Loucy (cell line): ENCODE results near the gene IGDCC3.
A peak's percentile ranks its signal among the peaks of the same experiment; 100 is the strongest.

Source experiments
- H2AFZ ChIP-seq: fragments of 200-600 bp; sonication (generic); 2 replicates; pipeline ENCODE4 v1.6.0; 2016; ENCODE audit warnings: antibody characterized with exemption, mild to moderate bottlenecking, low read length, moderate library complexity
- H3F3A ChIP-seq: fragments of 200-600 bp; 2 replicates; pipeline ENCODE4 v1.6.0; 2016; ENCODE audit warnings: antibody characterized with exemption, low read depth, mild to moderate bottlenecking
- H3K27me3 ChIP-seq: fragments of 200-600 bp; sonication (generic); 2 replicates; pipeline ENCODE4 v1.6.1; 2014; ENCODE audit warnings: low read length, mild to moderate bottlenecking; ENCODE audit not compliant: insufficient read depth, poor library complexity, severe bottlenecking
- H3K36me3 ChIP-seq: fragments of 200-600 bp; sonication (generic); 2 replicates; pipeline ENCODE4 v1.6.1; 2016; ENCODE audit warnings: low read length; ENCODE audit not compliant: insufficient read depth
- H3K4me1 ChIP-seq: fragments of 200-600 bp; sonication (generic); 2 replicates; pipeline ENCODE4 v1.5.1; 2014; ENCODE audit warnings: low read length, mild to moderate bottlenecking; ENCODE audit not compliant: insufficient read depth, poor library complexity, severe bottlenecking
- H3K4me2 ChIP-seq: fragments of 200-600 bp; sonication (generic); 2 replicates; pipeline ENCODE4 v1.6.0; 2014; ENCODE audit warnings: antibody characterized with exemption, low read length, low read depth, mild to moderate bottlenecking; ENCODE audit not compliant: poor library complexity, severe bottlenecking
- H3K4me3 ChIP-seq: fragments of 200-600 bp; sonication (generic); 2 replicates; pipeline ENCODE4 v1.5.1; 2014; ENCODE audit warnings: low read length, mild to moderate bottlenecking, mixed read lengths; ENCODE audit not compliant: poor library complexity, severe bottlenecking
- H3K79me2 ChIP-seq: fragments of 200-600 bp; sonication (generic); 2 replicates; pipeline ENCODE4 v1.6.1; 2014; ENCODE audit warnings: low read length; ENCODE audit not compliant: insufficient read depth
- H3K9ac ChIP-seq: fragments of 200-600 bp; sonication (generic); 2 replicates; pipeline ENCODE4 v1.6.0; 2014; ENCODE audit warnings: mild to moderate bottlenecking, low read depth, low read length, moderate library complexity; ENCODE audit not compliant: poor library complexity, severe bottlenecking
- H3K9me2 ChIP-seq: fragments of 200-600 bp; sonication (generic); replicated peaks from 2 replicates; pipeline ENCODE4 v1.6.1; 2016; ENCODE audit warnings: low read depth, low read length, mixed read lengths
- H3K9me3 ChIP-seq: fragments of 200-600 bp; sonication (generic); 2 replicates; pipeline ENCODE4 v1.6.1; 2014; ENCODE audit warnings: mild to moderate bottlenecking, antibody characterized with exemption, low read length, low read depth; ENCODE audit not compliant: insufficient read depth
- H4K20me1 ChIP-seq: fragments of 200-600 bp; sonication (generic); 2 replicates; pipeline ENCODE4 v1.6.0; 2014; ENCODE audit warnings: antibody characterized with exemption, low read length, mild to moderate bottlenecking; ENCODE audit not compliant: insufficient read depth, poor library complexity, severe bottlenecking
- EZH2phosphoT487 ChIP-seq: fragments of 200-600 bp; IDR thresholded peaks from 2 replicates; pipeline ENCODE4 v1.6.1; 2018; ENCODE audit warnings: antibody characterized with exemption, mild to moderate bottlenecking, moderate library complexity, borderline replicate concordance
- TF ChIP-seq, protein P1 (sequence below): fragments of 200-600 bp; sonication (generic); conservative IDR thresholded peaks from 2 replicates; pipeline ENCODE4 v1.5.1; 2014; ENCODE audit warnings: mild to moderate bottlenecking, antibody characterized with exemption, low read length

IGDCC3 gene

GRCh38 chr15:65401611-65402240, 23.9 kb upstream of the IGDCC3 start:
- Histone ChIP-seq H3K4me2 (no peak overlapping the region), H2AFZ (peak overlapping the region; percentile 93), H3F3A (no peaks in the 10 kb centered on the region), H3K27me3 (no peaks in the 10 kb centered on the region), H3K9ac (no peak overlapping the region), H3K9me2 (no peaks in the 10 kb centered on the region), H3K79me2 (no peaks in the 10 kb centered on the region), H3K9me3 (no peaks in the 10 kb centered on the region), H3K36me3 (no peaks in the 10 kb centered on the region), H3K4me1 (peaks cover 5% of the 10 kb centered on the region), H3K4me3 (no peak overlapping the region), H4K20me1 (no peaks in the 10 kb centered on the region)
- TF ChIP-seq EZH2phosphoT487, result no peak
- TF ChIP-seq, protein P1, sequence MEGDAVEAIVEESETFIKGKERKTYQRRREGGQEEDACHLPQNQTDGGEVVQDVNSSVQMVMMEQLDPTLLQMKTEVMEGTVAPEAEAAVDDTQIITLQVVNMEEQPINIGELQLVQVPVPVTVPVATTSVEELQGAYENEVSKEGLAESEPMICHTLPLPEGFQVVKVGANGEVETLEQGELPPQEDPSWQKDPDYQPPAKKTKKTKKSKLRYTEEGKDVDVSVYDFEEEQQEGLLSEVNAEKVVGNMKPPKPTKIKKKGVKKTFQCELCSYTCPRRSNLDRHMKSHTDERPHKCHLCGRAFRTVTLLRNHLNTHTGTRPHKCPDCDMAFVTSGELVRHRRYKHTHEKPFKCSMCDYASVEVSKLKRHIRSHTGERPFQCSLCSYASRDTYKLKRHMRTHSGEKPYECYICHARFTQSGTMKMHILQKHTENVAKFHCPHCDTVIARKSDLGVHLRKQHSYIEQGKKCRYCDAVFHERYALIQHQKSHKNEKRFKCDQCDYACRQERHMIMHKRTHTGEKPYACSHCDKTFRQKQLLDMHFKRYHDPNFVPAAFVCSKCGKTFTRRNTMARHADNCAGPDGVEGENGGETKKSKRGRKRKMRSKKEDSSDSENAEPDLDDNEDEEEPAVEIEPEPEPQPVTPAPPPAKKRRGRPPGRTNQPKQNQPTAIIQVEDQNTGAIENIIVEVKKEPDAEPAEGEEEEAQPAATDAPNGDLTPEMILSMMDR, result no peak

GRCh38 chr15:65400760-65401610, 23.2 kb upstream of the IGDCC3 start:
- Histone ChIP-seq H3K36me3 (no peaks in the 10 kb centered on the region), H3K79me2 (no peaks in the 10 kb centered on the region), H3K4me1 (peaks cover 5% of the 10 kb centered on the region), H3K9me2 (no peaks in the 10 kb centered on the region), H3F3A (no peaks in the 10 kb centered on the region), H3K9me3 (no peaks in the 10 kb centered on the region), H2AFZ (peak overlapping the region; percentile 93), H3K27me3 (no peaks in the 10 kb centered on the region), H3K4me3 (peak overlapping the region; percentile 33), H3K4me2 (peak overlapping the region; percentile 61), H3K9ac (peak overlapping the region; percentile 42), H4K20me1 (no peaks in the 10 kb centered on the region)
- TF ChIP-seq, protein P1, result peak; percentile 72
- no peak for TF ChIP-seq EZH2phosphoT487

DNA sequence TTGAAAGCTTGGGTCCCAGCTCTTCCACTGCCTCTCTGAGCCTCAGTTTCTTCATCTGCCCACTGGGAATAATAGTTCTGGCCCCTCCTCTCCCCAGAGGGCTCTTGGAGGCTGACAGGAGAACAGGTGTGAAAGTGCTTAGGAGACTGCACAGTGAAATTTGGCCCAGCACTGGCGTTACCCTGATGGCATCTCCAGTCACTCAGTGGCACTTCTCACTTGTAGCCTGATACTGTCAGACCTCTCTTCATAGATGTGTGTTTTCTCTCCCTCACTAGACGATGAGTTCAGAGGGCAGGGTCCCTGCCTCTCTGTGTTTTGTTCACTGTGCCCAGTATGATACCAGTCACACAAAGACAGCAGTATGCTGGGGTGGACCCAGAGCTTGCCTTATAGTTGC, 22.2 kb upstream of the IGDCC3 start:
- Histone ChIP-seq H3K4me3 (no peak overlapping the region), H3F3A (no peaks in the 10 kb centered on the region), H3K36me3 (no peaks in the 10 kb centered on the region), H2AFZ (no peak overlapping the region; the same call in 1 of the 2 replicates), H3K9ac (no peak overlapping the region), H3K79me2 (no peaks in the 10 kb centered on the region), H3K9me2 (no peaks in the 10 kb centered on the region), H3K4me2 (no peak overlapping the region), H4K20me1 (no peaks in the 10 kb centered on the region), H3K27me3 (no peaks in the 10 kb centered on the region), H3K9me3 (no peaks in the 10 kb centered on the region), H3K4me1 (peaks cover 5% of the 10 kb centered on the region)
- TF ChIP-seq EZH2phosphoT487, result no peak
- TF ChIP-seq, protein P1, result no peak
